SW 1271 (cell line): ENCODE measurements around the gene ZNF207.
"Not testable (repeated sequence)": the region's sequence is repeated elsewhere in the genome, so short reads cannot be mapped to it uniquely, and the experiment has no call there.

Source experiments
- DNase-seq, 2 experiments: peaks; one replicate each; lab custom pipeline; 2025; lab: John Stamatoyannopoulos, UW

ZNF207 gene

DNA sequence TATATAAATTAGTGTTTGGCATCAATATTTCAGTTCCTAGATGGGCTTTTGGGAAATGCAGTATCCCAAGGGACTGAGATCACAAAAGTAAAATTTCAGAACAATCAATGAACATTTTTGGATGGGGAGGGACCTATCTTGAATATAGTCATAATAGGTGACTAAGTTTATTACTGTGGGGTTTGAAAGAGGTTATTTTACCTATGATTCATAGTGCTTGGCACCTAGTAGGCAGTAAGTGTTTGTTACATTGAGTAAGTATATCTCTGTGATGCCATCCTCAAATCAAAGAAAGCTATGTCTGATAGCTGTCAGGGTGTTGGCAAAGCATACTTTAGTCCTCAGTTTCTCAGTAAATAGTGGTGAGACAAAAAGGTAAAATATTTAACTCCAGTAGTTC is 36.9 kb downstream of the ZNF207 start:
- DNase-seq, result no peak

DNA sequence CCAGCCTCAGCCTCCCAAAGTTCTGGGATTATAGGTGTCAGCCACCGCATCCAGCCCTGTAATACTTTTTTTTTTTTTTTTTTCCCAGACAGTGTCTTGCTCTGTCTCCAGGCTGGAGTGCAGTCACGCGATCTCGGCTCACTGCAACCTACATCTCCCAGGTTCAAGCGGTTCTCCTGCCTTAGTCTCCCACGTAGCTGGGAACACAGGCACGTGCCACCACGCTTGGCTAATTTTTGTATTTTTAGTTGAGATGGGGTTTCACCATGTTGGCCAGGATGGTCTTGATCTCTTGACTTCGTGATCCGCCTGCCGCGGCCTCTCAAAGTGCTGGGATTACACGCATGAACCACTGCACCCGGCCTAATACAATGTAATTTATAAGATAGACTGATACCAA is 38.2 kb downstream of the ZNF207 start:
- DNase-seq, result not testable (repeated sequence)

DNA sequence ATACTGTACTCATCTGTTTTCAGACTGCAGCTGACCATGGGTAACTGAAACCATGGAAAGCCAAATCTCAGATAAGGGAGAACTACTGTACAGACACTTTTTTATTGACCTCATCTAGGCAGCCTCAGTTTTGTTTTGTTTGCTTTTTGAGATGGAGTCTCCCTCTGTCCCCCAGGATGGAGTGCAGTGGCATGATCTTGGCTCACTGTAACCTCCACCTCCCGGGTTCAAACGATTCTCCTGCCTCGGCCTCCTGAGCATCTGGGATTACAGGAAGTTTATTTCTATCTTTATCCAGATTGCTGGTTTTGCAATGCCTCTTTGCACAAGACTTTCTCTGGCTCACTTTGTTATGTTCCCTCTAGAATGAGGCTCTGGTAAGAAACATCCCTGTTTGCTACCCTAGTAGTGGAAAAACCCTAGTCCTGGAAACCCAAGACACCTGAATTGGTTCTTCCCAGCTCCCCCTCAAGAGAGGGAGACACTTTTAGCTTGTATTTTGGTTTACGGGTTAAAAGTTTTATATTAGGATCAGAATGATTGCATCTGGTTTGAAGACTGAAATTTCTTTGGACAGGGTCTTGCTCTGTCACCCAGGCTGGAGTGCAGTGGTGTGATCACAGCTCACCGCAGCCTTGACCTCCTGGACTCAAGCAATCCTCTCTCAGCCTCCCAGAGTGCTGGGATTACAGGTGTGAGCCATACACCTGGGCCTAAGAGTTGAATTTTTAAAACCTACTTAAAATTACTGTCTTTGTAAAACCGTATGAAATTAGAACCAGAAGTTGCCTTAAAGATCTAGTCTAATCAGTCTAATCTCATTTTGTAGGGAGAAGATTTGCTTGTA is 38.9 kb downstream of the ZNF207 start:
- DNase-seq, result no peak

DNA sequence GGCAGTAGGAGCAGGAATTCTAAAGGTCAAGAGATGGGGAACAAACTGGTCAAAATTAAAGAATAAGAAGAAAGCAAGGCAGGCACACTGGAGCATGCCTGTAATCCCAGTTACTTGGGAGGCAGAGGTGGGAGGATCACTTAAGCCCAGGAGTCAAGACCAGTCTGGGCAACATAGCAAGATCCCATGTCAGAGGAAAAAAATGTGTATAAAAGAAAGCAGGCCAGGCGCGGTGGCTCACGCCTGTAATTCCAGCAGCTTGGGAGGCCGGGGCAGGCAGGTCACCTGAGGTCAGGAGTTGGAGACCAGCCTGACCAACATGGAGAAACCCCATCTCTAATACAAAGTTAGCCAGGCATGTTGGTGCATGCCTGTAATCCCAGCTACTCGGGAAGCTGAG is 43.9 kb downstream of the ZNF207 start:
- no peak for DNase-seq

DNA sequence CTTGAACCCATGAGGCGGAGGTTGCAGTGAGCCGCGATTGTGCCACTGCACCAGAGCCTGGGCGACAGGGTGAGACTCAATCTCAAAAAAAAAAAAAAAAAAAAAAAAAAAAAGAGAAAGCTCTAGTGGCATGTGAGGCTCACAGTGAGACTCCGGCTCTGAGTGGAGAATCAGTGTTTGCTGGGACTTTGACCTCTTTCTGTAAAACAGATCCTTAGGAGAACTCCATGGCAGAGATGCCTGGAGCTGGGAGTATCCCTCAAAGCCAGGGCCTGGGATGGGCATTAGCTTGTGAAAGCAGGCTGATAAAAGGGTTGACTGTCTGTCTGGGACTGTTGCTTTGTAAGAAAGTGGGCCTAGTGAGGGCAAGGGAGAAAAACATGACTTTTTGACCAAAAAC is 46.4 kb downstream of the ZNF207 start:
- no peak for DNase-seq

DNA sequence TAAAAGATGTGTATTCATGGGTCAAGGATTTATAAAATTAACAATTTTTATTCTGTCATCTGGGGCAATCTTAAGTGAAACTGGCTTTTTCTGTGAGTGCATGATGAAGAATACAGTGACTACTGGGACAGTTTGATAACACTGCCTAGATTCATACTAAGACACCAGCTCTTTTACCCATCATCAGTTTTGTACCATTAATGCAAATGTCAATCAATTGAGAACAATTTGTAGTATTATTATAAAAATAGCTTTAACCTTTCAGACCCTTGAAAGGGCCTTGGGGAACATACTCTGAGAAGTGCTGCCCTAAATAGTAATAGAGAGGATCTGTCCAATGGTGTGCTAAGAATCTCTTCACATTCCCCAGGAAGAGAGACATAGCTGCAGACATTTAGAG is 49.0 kb downstream of the ZNF207 start:
- no peak for DNase-seq

DNA sequence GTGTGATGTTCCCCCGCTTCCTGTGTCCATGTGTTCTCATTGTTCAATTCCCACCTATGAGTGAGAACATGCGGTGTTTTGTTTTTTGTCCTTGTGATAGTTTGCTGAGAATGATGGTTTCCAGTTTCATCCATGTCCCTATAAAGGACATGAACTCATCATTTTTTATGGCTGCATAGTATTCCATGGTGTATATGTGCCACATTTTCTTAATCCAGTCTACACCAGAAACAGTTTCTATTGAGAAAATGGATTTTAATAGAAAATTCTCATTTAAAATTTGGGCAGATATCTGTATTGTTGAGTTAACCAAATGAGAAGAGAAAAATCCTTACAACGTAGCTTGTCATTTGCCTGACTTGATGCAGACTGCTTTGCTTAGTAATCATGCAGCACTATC is 60.1 kb downstream of the ZNF207 start:
- DNase-seq, result not testable (repeated sequence)

DNA sequence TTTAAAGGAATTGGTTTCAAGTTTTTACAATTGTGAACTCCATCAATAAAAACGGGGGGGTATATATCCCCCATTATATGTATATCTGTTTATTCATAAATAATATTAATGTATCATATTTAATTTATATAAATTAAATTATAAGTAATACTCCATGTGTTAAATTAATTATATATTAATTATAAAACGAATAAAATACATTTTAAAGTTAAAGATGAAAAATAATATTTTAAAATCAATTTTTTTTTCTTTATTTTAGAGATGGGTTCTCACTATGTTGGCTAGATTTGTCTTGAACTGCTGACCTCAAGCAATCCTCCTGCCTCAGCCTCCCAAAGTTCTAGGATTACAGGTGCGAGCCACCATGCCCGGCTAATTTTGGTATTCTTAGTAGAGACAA is 76.9 kb downstream of the ZNF207 start:
- DNase-seq, result no peak

DNA sequence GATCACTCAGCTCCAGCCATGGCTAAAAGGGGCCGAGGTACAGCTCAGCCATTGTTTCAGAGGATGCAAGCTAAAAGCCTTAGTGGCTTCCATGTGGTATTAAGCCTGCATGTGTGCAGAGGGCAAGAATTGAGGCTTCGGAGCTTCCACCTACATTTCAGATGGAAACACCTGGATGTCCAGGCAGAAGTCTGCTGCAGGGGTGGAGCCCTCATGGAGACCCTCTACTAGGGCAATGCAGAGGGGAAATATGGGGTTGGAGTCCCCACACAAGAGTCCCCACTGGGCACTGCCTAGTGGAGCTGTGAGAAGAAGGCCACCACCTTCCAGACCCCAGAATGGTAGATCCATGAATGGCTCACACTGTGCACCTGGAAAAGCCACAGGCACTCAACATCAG is 79.6 kb downstream of the ZNF207 start:
- DNase-seq, result no peak
